Measurements from ENCODE around the gene NXPH1.

The NXPH1 gene

GRCh38 chr7:8435590-8436545, 2.5 kb downstream of the NXPH1 start:
- DNase-seq (ENCODE audit: low read depth), result no peak
- no peak for TF ChIP-seq CTCF (IDR thresholded peaks at IDR 0.05; ENCODE audit: low read depth, low read length, missing control alignments)
- H3K4me3 ChIP-seq (ENCODE audit: low read depth, low read length), result no peak overlapping the region

GRCh38 chr7:8436965-8437364, 3.6 kb downstream of the NXPH1 start:
- DNase-seq (ENCODE audit: low read depth), result peak; percentile 8
- TF ChIP-seq CTCF (IDR thresholded peaks at IDR 0.05; ENCODE audit: low read depth, low read length, missing control alignments), result peak; percentile 97
- no peak overlapping the region for H3K4me3 ChIP-seq (ENCODE audit: low read depth, low read length)

GRCh38 chr7:8437606-8438005, 4.2 kb downstream of the NXPH1 start:
- TF ChIP-seq CTCF (IDR thresholded peaks at IDR 0.05; ENCODE audit: low read depth, low read length, missing control alignments), result no peak
- no peak for DNase-seq (ENCODE audit: low read depth)
- H3K4me3 ChIP-seq (ENCODE audit: low read depth, low read length), result no peak overlapping the region

- no peak for DNase-seq (ENCODE audit: low read depth)
- H3K4me3 ChIP-seq (ENCODE audit: low read depth, low read length), result no peak overlapping the region
- no peak for TF ChIP-seq CTCF (IDR thresholded peaks at IDR 0.05; ENCODE audit: low read depth, low read length, missing control alignments)
Measured at GRCh38 chr7:8440670-8441069, 7.3 kb downstream of the NXPH1 start.

GRCh38 chr7:8441106-8441965, 7.9 kb downstream of the NXPH1 start:
- no peak for TF ChIP-seq CTCF (IDR thresholded peaks at IDR 0.05; ENCODE audit: low read depth, low read length, missing control alignments)
- no peak overlapping the region for H3K4me3 ChIP-seq (ENCODE audit: low read depth, low read length)
- DNase-seq (ENCODE audit: low read depth), result no peak

- no peak overlapping the region for H3K4me3 ChIP-seq (ENCODE audit: low read depth, low read length)
- DNase-seq (ENCODE audit: low read depth), result no peak
- TF ChIP-seq CTCF (IDR thresholded peaks at IDR 0.05; ENCODE audit: low read depth, low read length, missing control alignments), result no peak
Measured at GRCh38 chr7:8442051-8442813, 8.8 kb downstream of the NXPH1 start.

All from GM12864 (cell line).